ENCODE results near the gene STX4. TPM values are rescaled to one million over a fixed set of nuclear protein-coding genes. Genes with fewer than 3 reads are reported as not detected.

Gene STX4
- total and polyA plus RNA-seq, 9 of the 15 experiments (the other 6 are each of a cell fraction or from before 2014, with no cell fraction given) = 3.2 to 48.0 (median 21.5) TPM

GRCh38 chr16:30984669-30985400 lies 48.5 kb upstream of the STX4 start, which contains the start of gene HSD3B7 (continued):
- no peak for TF ChIP-seq MXD1 (CRISPR knock-in tag; IDR thresholded peaks at IDR 0.05; ENCODE audit: borderline replicate concordance, poor library complexity, severe bottlenecking)
- peak; percentile 61 for TF ChIP-seq RBFOX2 (IDR thresholded peaks at IDR 0.05; ENCODE audit: low read depth, low read length)
- TF ChIP-seq STAT5B (CRISPR knock-in tag; IDR thresholded peaks at IDR 0.05) = no peak
- no peak for TF ChIP-seq ZNF436 (CRISPR knock-in tag; IDR thresholded peaks at IDR 0.05)
- TF ChIP-seq NCOA1 (IDR thresholded peaks at IDR 0.05; ENCODE audit: low read depth) = 0 out of 2 replicates have a peak, but pooled peaks have one; percentile 36
- TF ChIP-seq RBBP5 (IDR thresholded peaks at IDR 0.05; ENCODE audit: borderline replicate concordance, insufficient read depth, low read length, poor library complexity, severe bottlenecking) = peak; percentile 6
- 0 out of 2 replicates have a peak, but pooled peaks have one; percentile 41 for TF ChIP-seq KLF16 (IDR thresholded peaks at IDR 0.05)
- peak; percentile 85 for TF ChIP-seq ZNF740 (CRISPR knock-in tag; IDR thresholded peaks at IDR 0.05)
- peak in 1 of 2 experiments; percentile 76; a peak in 2 of 4 replicates for TF ChIP-seq ZNF740 (tag; IDR thresholded peaks at IDR 0.05)
- TF ChIP-seq RERE (CRISPR knock-in tag; IDR thresholded peaks at IDR 0.05; ENCODE audit: borderline replicate concordance) = no peak
- no peak for TF ChIP-seq ZNF431 (CRISPR knock-in tag; IDR thresholded peaks at IDR 0.05)
- TF ChIP-seq ZBTB1 (CRISPR knock-in tag; IDR thresholded peaks at IDR 0.05; ENCODE audit: borderline replicate concordance, low read depth) = no peak
- TF ChIP-seq PPARD (CRISPR knock-in tag; IDR thresholded peaks at IDR 0.05) = no peak
- no peak for TF ChIP-seq FOXK1 (CRISPR knock-in tag; IDR thresholded peaks at IDR 0.05; ENCODE audit: borderline replicate concordance)
- no peak for TF ChIP-seq TSC22D4 (tag; IDR thresholded peaks at IDR 0.05)
- TF ChIP-seq RB1 (IDR thresholded peaks at IDR 0.05; ENCODE audit: low read depth) = peak; percentile 92
- TF ChIP-seq ARID2 (IDR thresholded peaks at IDR 0.05) = 0 out of 2 replicates have a peak, but pooled peaks have one; percentile 60
- TF ChIP-seq RAD21 (CRISPR knock-in tag; conservative IDR thresholded peaks at IDR 0.05 in 1 of 2, IDR thresholded peaks at IDR 0.05 in 1 of 2) = peak; percentile 91 to 92
- TF ChIP-seq SP1 (CRISPR knock-in tag; IDR thresholded peaks at IDR 0.05) = peak; percentile 87
- TF ChIP-seq ZC3H4 (CRISPR knock-in tag; IDR thresholded peaks at IDR 0.05; ENCODE audit: borderline replicate concordance) = no peak

All from K562 (cell line).